HepG2 (cell line): ENCODE data around the gene TM9SF4. TPM values are rescaled to one million over a fixed set of nuclear protein-coding genes. Genes with fewer than 3 reads are reported as not detected.
A peak's percentile ranks its signal among the peaks of the same experiment; 100 is the strongest.

Experiments used
- AHR ChIP-seq: IDR thresholded peaks from 2 replicates; pipeline ENCODE4 v1.6.1; 2018; ENCODE audit warnings: missing genetic modification reagents, missing compliant biosample characterization
- BCL6 ChIP-seq: IDR thresholded peaks from 2 replicates; pipeline ENCODE4 v1.6.1; 2016; ENCODE audit warnings: missing genetic modification reagents, missing compliant biosample characterization
- CHCHD3 ChIP-seq: sonication (generic); formaldehyde crosslinking; IDR thresholded peaks from 2 replicates; pipeline ENCODE4 v1.8.0; 2022; ENCODE audit warnings: mild to moderate bottlenecking, missing genetic modification reagents, moderate library complexity
- KLF16 ChIP-seq, 2 experiments: sonication (generic) in 1 of 2; formaldehyde crosslinking in 1 of 2; IDR thresholded peaks; 2 replicates each; pipeline versions ENCODE4 v1.6.1 to v1.8.0; 2016 to 2023; ENCODE audit warnings: missing genetic modification reagents in 2 of 2, missing compliant biosample characterization in 1 of 2
- MAX ChIP-seq: IDR thresholded peaks from 2 replicates; pipeline ENCODE4 v1.6.1; 2012; ENCODE audit warnings: inconsistent platforms
- MEIS1 ChIP-seq: sonication (generic); formaldehyde crosslinking; IDR thresholded peaks from 2 replicates; pipeline ENCODE4 v1.9.0; 2021; ENCODE audit warnings: mild to moderate bottlenecking, missing genetic modification reagents, moderate library complexity, borderline replicate concordance
- MYC ChIP-seq: sonication (generic); formaldehyde crosslinking; IDR thresholded peaks from 2 replicates; pipeline ENCODE4 v1.9.0; 2021; ENCODE audit warnings: missing genetic modification reagents, borderline replicate concordance
- ONECUT2 ChIP-seq: sonication (generic); formaldehyde crosslinking; IDR thresholded peaks from 2 replicates; pipeline ENCODE4 v1.4.0; 2020; ENCODE audit warnings: missing genetic modification reagents
- POLR2AphosphoS5 ChIP-seq: IDR thresholded peaks from 2 replicates; pipeline ENCODE4 v1.6.1; 2012; ENCODE audit warnings: low read depth, low read length
- SRSF1 ChIP-seq: fragments of 200-400 bp; formaldehyde crosslinking; optimal IDR thresholded peaks from 2 replicates; pipeline ENCODE3; 2017; ENCODE audit warnings: mild to moderate bottlenecking, low read depth, low read length, moderate library complexity
- THAP11 ChIP-seq: IDR thresholded peaks from 2 replicates; pipeline ENCODE4 v1.6.1; 2016; ENCODE audit warnings: missing biosample characterization, missing genetic modification reagents
- ZBTB43 ChIP-seq: sonication (generic); formaldehyde crosslinking; conservative IDR thresholded peaks from 2 replicates; pipeline ENCODE4 v1.4.0; 2020; ENCODE audit warnings: missing genetic modification reagents
- ZBTB49 ChIP-seq: sonication (generic); formaldehyde crosslinking; IDR thresholded peaks from 2 replicates; pipeline ENCODE4 v1.4.0; 2020; ENCODE audit warnings: missing genetic modification reagents, borderline replicate concordance
- ZEB1 ChIP-seq: IDR thresholded peaks from 2 replicates; pipeline ENCODE4 v1.6.1; 2012; ENCODE audit warnings: mild to moderate bottlenecking, low read depth, inconsistent platforms; ENCODE audit not compliant: insufficient replicate concordance
- ZFY ChIP-seq: sonication (generic); formaldehyde crosslinking; IDR thresholded peaks from 2 replicates; pipeline ENCODE4 v1.4.0; 2020; ENCODE audit warnings: missing genetic modification reagents
- ZNF451 ChIP-seq: sonication (generic); formaldehyde crosslinking; IDR thresholded peaks from 2 replicates; pipeline ENCODE4 v1.5.0; 2020; ENCODE audit warnings: mild to moderate bottlenecking, missing genetic modification reagents
- ZNF530 ChIP-seq: sonication (generic); formaldehyde crosslinking; IDR thresholded peaks from 2 replicates; pipeline ENCODE4 v1.5.0; 2020; ENCODE audit warnings: low read depth, mild to moderate bottlenecking, missing genetic modification reagents
- polyA plus RNA-seq, 8 experiments: library from polyadenylated mRNA; depleted of rRNA in 3 of 8; stranded (reverse) in 7 of 8; unstranded in 1 of 8; fragments of >200 nt; fragmentation: Illumina TruSeq in 4 of 8; extraction: Trizol in 4 of 8; gene quantifications; 2 replicates each; pipeline versions ENCODE4 v1.2.1 to v1.2.3, GENCODE V29; 2011 to 2016; ENCODE audit warnings: low read depth in 4 of 8, missing spikeins in 1 of 8, mixed read lengths in 1 of 8; ENCODE audit not compliant: insufficient read depth in 1 of 8
- total RNA-seq, 5 experiments: library from RNA; depleted of rRNA; stranded (reverse); fragments of >200 nt; fragmentation: Illumina TruSeq; extraction: Trizol; gene quantifications; 2 replicates each; pipeline ENCODE4 v1.2.3, GENCODE V29; 2016; ENCODE audit warnings: low read depth in 1 of 5
- TF ChIP-seq, protein P1 (sequence below): sonication (generic); formaldehyde crosslinking; IDR thresholded peaks from 2 replicates; pipeline ENCODE4 v1.4.0; 2020; ENCODE audit warnings: missing genetic modification reagents
- TF ChIP-seq, protein P2 (sequence below): IDR thresholded peaks from 2 replicates; pipeline ENCODE4 v1.6.1; 2016; ENCODE audit warnings: control low read depth
- TF ChIP-seq, protein P3 (sequence below): sonication (generic); formaldehyde crosslinking; IDR thresholded peaks from 2 replicates; pipeline ENCODE4 v1.4.0; 2020; ENCODE audit warnings: missing genetic modification reagents

Gene TM9SF4
- total and polyA plus RNA-seq, 2 of the 13 experiments (the other 11 are each of a cell fraction or from before 2014, with no cell fraction given), result 53.5 to 171 TPM

- TF ChIP-seq ZBTB43 (CRISPR knock-in tag), result 0 out of 2 replicates have a peak, but pooled peaks have one; percentile 39
- no peak for TF ChIP-seq POLR2AphosphoS5
- 0 out of 2 replicates have a peak, but pooled peaks have one; percentile 37 for TF ChIP-seq THAP11 (CRISPR knock-in tag)
- TF ChIP-seq ZBTB49, result no peak
- TF ChIP-seq ONECUT2 (CRISPR knock-in tag), result no peak
- TF ChIP-seq KLF16 (CRISPR knock-in tag; IDR thresholded peaks at IDR 0.05), result no peak
- TF ChIP-seq ZNF451 (CRISPR knock-in tag), result peak; percentile 37; the same call in 1 of the 2 replicates
- TF ChIP-seq, protein P1, sequence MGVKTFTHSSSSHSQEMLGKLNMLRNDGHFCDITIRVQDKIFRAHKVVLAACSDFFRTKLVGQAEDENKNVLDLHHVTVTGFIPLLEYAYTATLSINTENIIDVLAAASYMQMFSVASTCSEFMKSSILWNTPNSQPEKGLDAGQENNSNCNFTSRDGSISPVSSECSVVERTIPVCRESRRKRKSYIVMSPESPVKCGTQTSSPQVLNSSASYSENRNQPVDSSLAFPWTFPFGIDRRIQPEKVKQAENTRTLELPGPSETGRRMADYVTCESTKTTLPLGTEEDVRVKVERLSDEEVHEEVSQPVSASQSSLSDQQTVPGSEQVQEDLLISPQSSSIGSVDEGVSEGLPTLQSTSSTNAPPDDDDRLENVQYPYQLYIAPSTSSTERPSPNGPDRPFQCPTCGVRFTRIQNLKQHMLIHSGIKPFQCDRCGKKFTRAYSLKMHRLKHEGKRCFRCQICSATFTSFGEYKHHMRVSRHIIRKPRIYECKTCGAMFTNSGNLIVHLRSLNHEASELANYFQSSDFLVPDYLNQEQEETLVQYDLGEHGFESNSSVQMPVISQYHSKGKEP, result no peak
- TF ChIP-seq, protein P2, sequence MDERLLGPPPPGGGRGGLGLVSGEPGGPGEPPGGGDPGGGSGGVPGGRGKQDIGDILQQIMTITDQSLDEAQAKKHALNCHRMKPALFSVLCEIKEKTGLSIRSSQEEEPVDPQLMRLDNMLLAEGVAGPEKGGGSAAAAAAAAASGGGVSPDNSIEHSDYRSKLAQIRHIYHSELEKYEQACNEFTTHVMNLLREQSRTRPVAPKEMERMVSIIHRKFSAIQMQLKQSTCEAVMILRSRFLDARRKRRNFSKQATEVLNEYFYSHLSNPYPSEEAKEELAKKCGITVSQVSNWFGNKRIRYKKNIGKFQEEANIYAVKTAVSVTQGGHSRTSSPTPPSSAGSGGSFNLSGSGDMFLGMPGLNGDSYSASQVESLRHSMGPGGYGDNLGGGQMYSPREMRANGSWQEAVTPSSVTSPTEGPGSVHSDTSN, result no peak
- TF ChIP-seq, protein P3, sequence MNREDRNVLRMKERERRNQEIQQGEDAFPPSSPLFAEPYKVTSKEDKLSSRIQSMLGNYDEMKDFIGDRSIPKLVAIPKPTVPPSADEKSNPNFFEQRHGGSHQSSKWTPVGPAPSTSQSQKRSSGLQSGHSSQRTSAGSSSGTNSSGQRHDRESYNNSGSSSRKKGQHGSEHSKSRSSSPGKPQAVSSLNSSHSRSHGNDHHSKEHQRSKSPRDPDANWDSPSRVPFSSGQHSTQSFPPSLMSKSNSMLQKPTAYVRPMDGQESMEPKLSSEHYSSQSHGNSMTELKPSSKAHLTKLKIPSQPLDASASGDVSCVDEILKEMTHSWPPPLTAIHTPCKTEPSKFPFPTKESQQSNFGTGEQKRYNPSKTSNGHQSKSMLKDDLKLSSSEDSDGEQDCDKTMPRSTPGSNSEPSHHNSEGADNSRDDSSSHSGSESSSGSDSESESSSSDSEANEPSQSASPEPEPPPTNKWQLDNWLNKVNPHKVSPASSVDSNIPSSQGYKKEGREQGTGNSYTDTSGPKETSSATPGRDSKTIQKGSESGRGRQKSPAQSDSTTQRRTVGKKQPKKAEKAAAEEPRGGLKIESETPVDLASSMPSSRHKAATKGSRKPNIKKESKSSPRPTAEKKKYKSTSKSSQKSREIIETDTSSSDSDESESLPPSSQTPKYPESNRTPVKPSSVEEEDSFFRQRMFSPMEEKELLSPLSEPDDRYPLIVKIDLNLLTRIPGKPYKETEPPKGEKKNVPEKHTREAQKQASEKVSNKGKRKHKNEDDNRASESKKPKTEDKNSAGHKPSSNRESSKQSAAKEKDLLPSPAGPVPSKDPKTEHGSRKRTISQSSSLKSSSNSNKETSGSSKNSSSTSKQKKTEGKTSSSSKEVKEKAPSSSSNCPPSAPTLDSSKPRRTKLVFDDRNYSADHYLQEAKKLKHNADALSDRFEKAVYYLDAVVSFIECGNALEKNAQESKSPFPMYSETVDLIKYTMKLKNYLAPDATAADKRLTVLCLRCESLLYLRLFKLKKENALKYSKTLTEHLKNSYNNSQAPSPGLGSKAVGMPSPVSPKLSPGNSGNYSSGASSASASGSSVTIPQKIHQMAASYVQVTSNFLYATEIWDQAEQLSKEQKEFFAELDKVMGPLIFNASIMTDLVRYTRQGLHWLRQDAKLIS (CRISPR knock-in tag), result no peak
- TF ChIP-seq ZFY (CRISPR knock-in tag), result peak; percentile 47; the same call in 1 of the 2 replicates
- 0 out of 2 replicates have a peak, but pooled peaks have one; percentile 33 for TF ChIP-seq MAX
- peak; percentile 39; the same call in 1 of the 2 replicates for TF ChIP-seq MYC (CRISPR knock-in tag)
- no peak for TF ChIP-seq ZEB1
- no peak for TF ChIP-seq ZNF530
- no peak for TF ChIP-seq CHCHD3 (CRISPR knock-in tag)
- TF ChIP-seq BCL6 (CRISPR knock-in tag), result peak; percentile 46; the same call in 1 of the 2 replicates
- TF ChIP-seq AHR, result peak; percentile 20; the same call in 1 of the 2 replicates
- 0 out of 2 replicates have a peak, but pooled peaks have one; percentile 49 for TF ChIP-seq MEIS1 (CRISPR knock-in tag)
- TF ChIP-seq SRSF1, result no peak
Measured at GRCh38 chr20:32079655-32080109, 29.8 kb upstream of the TM9SF4 start (continued).
